NCI-H128 (cell line): ENCODE measurements around the gene KIF21B.

Experiments used
- DNase-seq: peaks from one replicate; lab custom pipeline; 2025; ENCODE audit not compliant: unreplicated experiment; lab: John Stamatoyannopoulos, UW

KIF21B gene

DNA sequence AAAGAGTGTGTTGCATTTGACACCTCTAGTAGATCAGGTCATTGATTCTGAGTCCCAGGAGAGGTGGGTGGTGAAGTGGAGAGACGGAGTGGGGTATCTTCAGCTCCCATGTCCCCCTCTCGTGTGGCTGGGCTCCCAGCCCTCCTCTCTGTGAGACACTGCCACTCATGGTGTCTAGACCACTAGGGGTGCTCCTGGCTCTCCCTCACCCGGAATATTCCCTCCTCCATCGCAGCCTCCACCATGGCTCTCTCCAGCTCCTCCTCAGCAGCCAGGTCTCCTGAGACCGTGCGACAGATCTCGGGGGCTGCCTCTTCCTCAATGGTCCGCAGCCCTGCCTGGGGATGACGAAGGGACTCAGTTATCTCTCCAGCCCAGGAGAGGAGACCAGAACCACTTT lies 20.6 kb upstream of the KIF21B start:
- DNase-seq: no peak

DNA sequence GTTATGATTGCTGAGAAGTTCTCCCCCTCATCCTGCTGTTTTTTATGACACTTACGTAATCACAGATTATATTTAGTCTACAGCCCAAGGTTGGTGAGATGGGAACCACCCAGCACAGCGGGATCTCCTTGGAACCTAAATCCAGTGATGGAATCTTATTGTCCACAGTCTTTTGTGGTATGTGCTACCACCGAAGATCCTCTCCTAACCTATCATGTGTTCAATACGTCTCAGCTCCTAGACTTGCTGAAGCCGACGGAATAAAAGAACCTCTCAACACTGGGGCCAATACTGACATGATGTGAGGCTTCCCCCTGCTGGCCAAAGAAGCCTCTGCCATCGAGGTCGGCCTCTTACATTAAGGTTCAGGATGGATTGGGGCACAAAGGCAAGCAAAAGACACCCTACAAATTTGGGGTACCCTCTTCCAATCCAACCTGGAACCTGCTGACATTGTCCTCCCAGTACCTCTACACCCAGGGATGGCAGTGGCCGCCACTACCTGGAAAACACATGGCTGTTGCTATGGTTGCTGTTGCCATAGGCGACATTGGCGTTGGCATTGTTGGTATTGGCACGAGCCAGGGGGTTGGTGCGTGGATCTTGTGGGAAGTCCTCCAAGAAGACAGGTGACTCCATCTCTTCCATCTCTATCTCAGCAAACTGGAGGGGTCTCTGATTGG lies 19.4 kb upstream of the KIF21B start:
- DNase-seq: no peak

DNA sequence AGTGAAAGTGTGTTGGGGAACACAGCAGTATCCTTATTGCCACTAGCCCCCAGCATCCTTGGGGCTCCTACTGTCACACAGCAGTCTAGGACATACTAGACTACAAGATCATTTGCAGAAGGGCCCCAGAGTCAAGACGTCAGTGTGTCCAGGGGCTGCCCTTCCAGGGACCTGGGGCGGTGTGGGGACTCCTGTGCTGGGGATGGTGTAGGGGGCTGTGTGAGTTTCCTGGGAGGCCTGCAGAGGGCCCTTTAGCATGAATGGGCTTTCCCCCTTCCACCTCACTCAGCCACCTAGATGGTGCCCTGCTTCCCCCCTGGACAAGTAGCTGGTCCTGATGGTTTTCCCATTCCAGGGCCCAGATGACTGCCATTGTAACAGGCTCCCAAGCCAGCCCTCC lies 17.5 kb upstream of the KIF21B start:
- no peak for DNase-seq

DNA sequence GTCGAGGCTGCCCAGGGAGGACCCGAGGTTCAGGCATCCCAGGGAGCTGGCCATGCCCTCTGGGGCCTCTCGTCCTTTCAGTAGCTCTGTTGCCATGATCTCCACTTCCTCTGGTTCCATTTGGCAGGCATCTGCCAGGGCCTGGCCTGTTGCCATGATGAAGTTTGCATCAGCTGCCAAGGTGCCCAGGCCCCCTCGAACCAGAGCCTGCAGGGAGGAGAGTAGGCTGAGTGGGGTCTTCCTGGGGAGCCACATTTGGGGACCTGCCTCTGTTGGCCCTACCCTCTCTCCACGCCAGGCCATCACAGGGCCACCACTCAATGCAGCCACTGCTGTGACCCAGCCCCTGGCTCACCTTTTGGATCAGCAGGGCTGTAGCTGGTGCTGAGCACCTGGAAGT lies 16.4 kb upstream of the KIF21B start:
- no peak for DNase-seq

DNA sequence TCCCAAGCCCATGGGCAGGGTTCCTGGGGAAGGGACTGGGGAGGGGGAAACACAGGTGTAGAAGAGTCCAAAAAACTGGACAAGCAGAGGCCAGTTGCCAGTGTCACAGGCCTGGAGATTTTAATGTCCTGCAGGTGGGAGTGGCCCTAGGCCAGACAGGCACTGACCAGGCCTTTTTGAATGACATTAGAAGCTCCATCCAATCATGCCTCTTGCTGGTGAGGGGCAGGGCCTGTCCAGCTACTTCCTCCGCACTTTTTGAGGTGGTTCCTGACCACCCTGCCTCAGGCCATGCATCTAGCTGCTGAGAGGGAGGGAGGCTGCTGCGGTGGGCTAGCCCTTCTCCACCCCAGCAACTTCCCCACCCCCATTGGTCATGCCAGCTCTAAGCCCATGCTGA lies 15.9 kb upstream of the KIF21B start:
- DNase-seq: no peak

DNA sequence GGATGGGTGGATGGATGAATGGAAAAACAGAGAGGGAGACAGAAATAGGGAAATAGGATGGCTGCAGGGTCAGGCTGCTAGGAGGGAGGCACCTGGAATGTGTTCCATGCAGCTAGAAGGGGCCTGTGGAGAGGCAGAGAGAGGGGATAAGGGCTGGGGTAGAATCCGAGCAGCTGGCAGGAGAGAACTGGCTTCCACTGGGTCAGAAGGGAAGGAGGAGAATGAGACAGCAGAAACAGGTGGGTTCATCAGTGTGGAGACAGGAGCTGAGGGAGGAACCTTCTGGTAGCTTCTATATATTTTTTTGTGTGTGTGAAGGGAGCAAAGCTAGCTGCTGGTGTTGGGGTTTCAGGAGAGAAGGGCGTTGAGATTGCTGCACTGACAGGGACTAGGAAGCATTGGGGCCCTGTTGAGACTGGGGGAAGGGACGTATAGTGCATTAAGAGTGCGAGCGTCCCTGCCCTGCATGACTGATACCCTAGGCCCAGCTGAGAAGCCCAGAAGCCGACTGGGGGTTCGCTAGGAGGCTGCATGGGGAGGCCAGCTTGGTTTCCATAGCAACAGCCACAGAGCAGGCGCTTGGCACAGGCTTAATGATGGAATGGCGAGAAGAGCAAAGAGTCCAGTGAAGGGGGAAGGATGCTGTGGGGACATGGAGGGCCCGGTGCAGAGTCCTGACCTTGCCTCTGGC lies 14.8 kb upstream of the KIF21B start:
- no peak for DNase-seq

DNA sequence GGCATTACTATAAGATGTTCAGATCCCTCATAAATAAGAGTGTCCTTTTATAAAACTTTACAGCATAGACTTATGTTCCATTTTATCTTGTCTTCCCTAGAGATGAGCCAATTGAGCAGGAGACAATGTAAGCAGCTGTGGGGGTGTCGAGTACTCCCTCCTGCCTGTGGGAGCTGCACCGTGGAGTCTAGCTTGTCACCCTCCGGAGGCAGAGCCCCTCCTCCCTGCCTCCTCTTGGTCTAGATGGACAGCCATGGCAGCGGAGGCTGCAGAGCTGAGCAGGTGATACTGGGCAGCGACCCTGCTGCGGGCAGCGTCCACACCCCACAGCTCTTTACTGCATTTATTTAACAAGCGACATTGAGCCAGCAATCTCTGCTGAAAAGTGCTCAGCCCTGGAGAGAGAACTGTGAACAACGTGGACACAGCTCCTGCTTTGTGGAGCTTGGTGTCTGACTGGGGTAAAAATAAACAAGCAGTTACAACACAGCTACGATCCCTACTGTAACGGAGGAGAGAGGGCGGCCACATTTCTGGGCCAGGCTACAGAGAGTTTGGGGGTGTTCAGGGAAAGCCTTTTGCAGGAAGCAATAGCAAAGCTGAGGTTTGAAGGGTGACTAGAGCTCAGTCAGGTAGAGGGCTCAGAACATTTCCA lies 12.8 kb upstream of the KIF21B start:
- DNase-seq: no peak

DNA sequence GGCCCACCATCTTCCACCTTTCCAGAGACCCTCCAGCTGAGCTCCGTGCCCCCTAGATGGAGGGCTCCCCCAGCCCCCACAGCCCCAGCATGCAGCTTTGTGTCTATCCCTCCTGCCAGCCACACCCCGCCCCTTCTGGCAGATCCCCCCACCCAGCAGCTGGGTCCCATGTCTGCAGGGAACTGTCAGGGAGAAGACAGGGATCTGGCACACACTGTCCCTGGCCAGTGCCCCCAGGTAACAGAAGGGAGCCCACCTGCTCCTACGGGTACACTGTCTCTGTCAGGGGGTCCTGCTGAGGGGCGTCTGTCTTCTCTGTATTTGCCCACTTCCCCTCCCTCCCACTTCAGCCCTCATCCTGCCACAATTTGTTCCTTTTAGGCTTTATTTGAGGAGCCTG lies 11.2 kb upstream of the KIF21B start:
- no peak for DNase-seq

DNA sequence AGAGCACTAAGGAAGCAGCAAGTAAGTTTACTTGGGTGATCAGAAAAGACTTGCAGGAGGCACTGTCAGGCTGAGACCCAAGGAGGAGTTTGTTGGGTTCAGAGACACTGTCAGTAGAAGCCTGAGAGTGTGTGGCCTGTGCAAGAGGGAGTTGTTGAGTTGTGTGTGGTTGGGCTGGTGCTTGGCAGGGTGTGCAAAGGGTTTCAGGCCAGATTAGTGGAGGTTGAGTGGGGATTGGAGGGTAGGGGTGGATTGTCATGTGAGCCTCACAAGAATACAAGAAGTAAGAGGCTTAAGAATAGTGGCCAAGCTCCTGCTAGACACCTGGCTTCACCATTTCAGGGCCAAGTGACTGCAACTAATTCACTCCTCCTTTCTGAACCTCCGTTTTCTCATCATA lies 8.9 kb upstream of the KIF21B start:
- no peak for DNase-seq

DNA sequence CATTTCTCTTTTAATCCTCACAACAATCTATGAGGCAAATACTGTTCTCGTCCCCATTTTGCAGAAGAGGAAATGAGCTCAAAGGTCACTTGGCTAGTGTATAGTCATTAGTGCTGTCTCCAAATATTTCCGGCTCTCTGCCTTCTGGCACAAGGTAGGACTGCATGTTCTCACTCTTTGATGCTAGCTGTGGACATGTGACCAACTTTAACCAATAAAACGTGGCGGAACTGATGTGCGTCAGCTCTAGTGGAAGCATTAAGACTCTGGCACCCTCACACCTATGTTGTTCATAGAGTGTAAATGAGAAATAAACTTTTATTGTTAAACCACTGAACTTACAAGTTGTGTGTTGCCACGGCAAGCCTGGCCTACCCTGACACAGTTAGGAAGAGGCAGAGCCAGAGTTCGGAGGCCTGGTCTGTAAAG lies 5.0 kb upstream of the KIF21B start:
- no peak for DNase-seq

DNA sequence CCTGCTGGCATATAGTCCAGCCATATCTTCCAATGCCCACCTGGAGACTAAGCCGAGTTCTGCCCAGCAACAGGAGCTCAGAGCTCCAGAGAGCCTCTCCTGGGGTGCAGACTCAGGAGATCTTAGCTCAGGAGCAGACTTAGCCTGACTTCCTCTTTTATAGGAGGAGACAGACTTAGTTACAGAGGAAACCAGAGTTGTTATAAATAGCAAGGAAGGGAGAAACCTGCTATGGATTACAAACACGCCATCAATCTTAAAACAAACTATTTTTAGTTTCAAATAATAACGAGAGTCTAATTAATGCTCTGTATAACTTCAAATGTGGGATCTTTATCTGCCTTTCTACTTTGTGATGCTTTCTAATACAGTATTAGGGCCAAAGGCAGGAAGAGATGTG lies 3.3 kb upstream of the KIF21B start:
- no peak for DNase-seq

DNA sequence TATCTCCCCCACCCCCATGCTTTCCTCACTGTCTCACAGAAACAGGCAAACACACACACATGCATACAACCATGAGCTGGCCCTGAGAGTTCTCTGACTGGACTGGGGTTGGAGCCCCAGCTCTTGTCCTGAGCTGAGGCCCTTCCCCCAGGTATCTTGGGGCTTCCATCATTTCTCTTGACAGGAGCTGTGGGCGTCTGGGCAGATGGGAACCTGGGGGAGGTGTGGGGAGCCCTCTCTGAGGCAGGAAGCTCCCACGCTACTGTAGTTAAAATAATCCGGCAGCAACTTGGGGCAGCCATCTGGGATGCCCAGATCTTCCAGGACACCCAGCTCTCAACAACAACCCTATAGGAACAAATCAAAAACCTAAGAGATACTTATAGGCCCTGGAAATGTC lies 2.7 kb upstream of the KIF21B start:
- DNase-seq: no peak

DNA sequence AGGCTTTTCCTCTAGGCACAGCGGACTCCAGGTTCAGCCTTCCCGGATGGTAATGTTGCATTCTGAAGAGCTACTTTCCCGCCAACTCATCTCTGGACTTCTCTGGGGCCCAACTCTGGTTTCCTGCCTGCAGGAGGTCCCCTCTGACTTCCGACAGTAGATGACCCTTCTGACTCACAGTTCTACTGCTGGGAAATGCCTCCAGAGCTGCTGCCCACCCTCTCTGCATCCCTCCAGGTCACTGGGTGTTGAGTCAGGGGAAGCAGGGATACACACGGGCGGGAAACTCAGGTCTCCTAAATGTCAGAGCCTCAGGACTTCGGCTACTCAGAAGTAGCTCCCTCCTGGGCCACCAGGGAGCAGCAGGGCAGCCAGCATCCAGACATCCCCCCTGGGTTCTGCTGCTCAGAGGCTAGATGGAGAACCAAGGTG lies 2.1 kb upstream of the KIF21B start:
- DNase-seq: no peak

DNA sequence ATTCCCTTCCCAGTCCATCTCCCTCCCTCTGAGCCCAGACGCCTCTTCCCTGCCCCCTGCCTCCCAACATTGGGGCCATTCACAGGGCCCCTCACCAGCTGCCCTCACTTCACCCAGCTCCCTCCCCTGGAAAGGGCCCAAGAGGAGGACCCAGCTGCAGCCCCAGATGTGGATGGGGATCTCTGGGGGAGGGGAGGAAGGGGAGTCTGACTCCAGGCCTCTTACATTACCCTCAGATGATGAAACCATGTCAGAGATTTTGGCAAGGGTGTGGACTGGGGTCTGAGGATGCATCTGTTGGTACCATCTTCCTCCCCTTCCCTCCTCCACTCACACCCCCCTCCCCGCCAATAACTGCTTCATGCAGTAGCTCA lies 1.1 kb upstream of the KIF21B start:
- DNase-seq: no peak

DNA sequence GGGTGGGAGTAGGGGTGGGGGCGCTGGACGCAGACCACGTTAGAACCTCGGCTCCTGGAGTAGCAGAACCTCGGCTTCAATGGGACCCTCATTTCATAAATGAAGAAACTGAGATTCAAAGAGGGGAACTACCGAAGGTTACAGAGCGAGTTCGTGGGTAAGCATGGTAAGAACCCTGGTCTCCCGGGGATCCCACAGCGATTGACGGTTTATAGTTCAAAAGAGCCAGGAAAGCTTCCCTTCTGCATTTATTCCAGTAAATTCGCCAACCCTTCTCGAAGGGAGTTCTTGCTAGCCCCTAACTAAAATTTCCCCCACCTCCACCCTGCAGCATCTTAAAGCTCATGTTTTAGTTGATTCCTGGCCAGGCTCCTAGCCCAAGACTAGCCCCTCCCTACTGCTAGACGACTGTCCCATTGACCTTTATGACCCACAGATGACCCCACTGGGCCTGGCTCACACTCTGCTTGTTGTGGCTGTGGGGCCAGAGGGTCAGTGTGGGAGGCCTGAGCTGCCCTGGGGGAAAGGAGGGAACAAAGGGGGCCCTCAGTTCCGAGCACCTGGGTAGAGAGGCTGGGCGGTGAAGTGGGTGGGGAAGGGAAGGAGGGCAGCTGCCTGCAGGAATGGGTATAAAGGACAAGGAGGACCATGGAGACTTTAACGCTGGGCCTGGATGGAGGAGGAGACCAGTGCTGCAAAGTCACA lies 558 bp upstream of the KIF21B start:
- DNase-seq: no peak

DNA sequence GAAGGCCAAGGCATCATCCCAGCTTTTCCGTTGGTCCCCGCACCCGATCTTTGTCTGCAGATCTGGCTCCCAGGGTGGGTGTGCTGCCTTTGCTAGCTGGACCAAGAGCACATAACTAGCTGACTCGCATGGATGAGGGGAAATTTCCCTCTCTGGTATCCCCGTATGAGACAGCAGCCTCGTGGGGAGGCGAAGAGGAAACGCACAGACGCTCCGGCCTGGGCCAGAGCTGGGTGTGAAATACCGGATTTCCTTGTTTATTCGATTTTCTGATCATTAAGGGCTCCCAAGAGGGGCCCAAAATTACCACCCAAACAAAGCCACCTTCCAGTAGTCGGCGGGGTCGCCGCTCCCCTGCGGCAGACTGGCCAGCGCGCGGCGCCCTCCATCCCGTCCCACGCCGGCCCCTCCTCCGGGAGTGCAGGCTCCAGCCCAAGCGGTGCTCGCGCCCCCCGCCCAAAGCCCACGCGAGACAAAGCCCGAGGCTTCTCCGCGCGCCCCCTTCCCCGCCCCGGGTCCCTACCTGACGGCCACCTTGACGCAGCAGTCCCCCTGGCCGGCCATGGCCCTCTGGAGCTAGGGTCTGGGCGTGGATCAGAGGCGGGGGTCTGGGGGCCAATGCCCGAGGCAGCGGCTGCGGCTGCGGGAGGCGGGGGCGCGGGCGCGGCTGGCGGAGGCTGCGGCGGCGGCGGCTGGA lies 546 bp downstream of the KIF21B start:
- DNase-seq: no peak

DNA sequence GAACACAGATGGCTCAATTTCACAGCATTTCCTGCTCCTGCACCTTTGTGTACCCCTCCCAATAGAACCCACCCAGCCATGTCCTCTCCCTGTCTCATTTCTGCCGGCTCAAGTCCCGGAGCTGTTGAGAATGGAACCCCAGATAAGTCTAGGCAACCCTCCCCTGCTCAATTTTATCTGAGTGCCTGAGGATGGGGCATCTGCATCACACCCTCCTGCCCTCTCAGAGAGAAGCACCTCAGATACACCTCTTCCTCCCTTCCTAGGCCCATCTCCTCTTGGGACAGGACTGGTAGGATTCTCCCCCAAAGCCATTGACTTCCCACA lies 1.1 kb downstream of the KIF21B start:
- DNase-seq: no peak

DNA sequence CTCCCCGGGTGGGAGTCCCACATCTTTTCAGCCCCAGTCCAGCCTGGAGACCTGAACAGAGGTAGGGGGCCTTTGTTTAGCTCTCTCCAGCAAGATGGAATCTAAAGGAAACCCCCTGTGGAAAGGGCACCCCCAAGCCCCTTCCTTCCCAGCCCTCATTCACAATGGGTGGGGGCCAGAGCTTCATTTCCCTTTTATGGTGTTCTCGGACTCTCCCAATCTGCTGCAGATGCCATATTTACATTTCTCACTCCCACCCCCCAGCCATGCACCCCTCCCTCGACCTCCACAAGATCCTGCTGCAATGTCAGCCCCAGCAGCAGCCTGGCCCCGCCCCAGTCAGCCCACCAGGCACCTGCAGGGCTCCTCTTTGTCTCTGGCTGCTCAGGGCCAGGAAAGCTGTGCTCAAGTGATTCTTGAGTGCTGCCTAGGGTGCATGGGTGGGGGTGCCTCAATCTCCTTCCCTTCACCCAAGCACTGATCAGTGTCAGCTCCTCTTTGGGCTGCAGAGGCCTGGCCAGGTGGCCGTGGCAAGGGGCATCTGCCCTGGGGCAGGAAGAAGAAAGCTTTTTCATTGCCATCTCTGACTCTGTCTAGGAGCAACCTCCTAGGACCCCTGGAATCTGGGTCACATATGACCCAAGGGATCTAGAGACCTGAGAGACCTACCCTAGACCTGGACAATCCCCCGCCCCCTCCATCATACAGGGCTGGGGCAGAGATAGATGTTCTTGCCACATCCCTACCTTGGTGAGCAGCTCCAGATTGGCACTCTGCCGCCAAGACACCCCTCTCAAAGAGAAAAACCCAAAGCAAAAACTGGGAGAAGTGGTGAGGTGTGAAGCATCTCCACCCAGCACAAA lies 1.7 kb downstream of the KIF21B start:
- no peak for DNase-seq

DNA sequence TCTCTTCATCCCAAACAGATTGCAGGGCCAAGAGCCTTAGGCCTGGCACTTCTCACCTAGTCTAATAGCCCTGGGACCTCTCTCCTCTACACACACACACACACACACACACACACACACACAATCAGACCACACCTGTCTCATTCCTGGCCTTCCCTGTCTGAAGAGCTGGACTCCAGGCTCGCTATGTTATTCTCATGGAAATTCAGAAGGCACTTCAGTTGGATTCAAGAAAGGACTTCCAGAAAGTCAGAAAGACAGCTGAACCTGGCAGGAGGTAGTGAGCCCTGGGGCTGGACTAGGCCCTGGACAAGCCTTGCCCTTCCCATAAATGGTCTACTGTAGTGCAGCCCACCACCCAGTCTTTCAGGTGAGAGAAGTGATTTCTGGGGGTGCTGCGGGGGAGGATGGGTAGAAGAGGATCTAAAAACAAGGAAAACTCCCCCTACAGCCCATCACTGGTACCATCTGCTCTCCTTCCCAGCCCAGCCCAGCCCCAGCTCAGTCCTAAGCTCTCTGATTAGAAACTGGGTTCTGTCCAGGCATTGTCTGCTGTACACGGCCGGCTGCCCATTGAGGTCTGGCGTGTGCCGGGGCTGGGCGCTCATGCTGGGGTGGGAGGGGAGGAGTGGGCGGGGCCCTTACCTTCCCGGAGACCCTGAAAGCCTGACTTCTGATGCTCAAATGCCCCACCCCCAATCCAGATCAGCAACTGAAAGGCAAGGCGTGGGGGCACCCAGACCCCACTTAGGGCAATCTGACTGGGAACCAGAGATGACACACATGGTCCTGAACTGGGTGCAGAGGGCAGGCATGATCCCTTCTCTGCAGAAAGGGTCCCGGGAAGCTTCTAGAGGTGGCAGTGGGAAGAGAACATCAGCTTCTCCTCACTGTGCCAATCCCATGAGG lies 2.5 kb downstream of the KIF21B start:
- DNase-seq: no peak
